ENCODE results near the gene SMYD2. TPM values are rescaled to one million over a fixed set of nuclear protein-coding genes. Genes with fewer than 3 reads are reported as not detected.

The SMYD2 gene
- total RNA-seq, 1 donor from 2014 or later = 65.6 TPM

DNA sequence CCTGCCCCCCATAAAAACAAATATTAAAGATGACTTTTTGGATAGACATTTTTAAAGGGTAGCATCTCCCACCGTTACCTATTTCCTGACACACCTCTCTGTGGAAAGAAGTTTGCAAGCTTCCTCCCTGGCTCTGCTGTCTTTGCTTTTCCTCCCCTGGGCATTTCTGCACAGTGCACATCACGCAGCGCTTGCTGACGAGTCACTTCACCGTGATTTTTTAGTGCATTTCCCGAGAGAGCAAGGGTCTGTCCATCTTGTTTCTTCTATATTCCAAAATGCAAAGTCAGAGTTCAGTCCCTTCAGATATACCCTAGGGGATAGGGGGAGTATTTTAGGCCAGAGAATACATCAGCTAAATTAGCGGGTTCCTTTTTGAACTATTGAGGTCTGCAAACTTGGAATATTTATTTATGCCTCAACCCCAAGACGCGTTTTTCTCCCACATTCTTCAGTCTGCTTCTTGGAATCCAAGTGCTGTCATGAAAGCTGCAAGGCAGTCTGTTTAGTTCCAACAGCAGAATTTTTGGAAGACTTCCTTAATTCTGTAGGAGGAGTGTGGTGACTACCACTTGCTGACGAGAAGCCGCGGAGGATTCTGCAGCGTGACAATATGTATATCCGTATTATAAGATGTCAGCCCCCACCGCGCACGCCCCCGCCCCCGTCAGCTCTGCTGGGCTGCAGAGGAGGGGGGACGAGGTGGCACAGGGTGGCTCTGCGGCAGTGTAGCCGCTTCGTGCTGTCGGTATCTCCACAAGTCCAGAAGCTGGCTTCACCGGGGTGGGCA is 22.4 kb downstream of the SMYD2 start:
- H3K4me3 ChIP-seq (ENCODE audit: low read depth, low read length) = no peak overlapping the region
- no peak for DNase-seq (ENCODE audit: low read depth)
- TF ChIP-seq, protein P1, sequence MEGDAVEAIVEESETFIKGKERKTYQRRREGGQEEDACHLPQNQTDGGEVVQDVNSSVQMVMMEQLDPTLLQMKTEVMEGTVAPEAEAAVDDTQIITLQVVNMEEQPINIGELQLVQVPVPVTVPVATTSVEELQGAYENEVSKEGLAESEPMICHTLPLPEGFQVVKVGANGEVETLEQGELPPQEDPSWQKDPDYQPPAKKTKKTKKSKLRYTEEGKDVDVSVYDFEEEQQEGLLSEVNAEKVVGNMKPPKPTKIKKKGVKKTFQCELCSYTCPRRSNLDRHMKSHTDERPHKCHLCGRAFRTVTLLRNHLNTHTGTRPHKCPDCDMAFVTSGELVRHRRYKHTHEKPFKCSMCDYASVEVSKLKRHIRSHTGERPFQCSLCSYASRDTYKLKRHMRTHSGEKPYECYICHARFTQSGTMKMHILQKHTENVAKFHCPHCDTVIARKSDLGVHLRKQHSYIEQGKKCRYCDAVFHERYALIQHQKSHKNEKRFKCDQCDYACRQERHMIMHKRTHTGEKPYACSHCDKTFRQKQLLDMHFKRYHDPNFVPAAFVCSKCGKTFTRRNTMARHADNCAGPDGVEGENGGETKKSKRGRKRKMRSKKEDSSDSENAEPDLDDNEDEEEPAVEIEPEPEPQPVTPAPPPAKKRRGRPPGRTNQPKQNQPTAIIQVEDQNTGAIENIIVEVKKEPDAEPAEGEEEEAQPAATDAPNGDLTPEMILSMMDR (conservative IDR thresholded peaks at IDR 0.05; ENCODE audit: low read depth, low read length) = no peak

DNA sequence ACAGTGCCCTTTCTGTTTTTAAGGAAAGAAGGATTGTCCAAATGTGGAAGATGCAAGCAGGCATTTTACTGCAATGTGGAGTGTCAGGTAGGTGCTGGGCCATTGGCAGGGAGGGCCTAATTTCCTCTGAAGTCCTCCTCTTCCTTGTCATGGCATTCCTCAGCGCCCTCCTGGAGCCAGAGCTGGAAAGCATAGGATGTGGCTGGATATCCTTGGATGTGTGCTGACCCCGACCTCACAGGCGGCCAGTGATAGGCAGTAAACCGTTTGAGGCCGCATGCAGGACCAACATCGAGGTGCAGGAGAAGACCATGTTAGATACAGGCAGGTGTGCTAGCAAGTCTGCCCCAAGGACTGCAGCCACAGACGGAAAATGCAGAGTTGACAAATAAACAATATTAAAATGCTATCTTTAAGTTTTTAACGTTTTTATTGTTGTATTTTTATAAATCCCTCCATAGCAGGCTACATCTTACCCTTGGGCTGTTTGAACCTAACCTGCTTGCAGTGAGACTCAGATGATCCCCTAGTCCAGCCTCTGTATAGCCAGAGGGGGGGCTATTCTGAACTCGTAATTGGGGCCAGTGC is 24.3 kb downstream of the SMYD2 start:
- no peak for DNase-seq (ENCODE audit: low read depth)
- TF ChIP-seq, protein P1 (conservative IDR thresholded peaks at IDR 0.05; ENCODE audit: low read depth, low read length) = no peak
- no peak overlapping the region for H3K4me3 ChIP-seq (ENCODE audit: low read depth, low read length)

DNA sequence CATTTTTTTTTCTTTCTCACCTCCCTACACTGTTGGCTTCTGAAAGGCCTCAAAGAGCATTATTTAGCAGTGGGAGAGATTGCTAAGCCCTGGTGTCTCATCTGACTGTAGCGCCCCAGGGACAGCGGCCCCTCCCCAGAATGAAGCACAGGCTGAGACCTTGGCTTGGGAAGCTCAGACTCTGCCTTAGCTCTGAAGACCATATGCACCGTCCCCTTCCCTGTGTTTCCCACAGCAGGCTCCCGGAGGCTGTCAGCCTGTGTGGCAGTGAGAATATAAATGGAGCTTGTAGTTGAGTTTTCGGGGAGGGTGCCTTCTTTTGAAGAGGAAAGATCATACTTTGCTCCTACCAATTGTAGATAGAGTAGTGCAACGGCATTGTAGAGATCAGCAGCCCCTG is 25.3 kb downstream of the SMYD2 start:
- no peak for DNase-seq (ENCODE audit: low read depth)
- no peak overlapping the region for H3K4me3 ChIP-seq (ENCODE audit: low read depth, low read length)
- TF ChIP-seq, protein P1 (conservative IDR thresholded peaks at IDR 0.05; ENCODE audit: low read depth, low read length) = no peak

DNA sequence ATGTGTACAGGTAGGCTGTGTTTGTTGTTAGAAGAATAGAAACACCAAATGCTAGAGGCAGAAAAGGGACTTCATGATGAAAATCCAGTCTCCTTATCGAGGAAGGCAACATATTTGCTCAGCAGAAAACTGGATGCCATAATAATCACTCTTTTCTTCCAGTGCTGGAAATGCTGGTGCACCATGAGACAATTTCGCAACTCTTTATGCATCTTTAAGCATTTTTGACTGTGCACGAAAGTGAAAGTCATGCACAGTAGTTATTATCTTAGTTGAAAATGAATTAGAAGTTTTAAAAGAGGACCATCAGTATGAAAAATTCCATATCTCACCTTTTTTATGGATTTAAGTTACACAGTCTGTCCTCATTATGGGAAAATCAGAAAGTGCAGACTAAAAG is 29.1 kb downstream of the SMYD2 start:
- TF ChIP-seq, protein P1 (conservative IDR thresholded peaks at IDR 0.05; ENCODE audit: low read depth, low read length) = no peak
- no peak overlapping the region for H3K4me3 ChIP-seq (ENCODE audit: low read depth, low read length)
- no peak for DNase-seq (ENCODE audit: low read depth)

DNA sequence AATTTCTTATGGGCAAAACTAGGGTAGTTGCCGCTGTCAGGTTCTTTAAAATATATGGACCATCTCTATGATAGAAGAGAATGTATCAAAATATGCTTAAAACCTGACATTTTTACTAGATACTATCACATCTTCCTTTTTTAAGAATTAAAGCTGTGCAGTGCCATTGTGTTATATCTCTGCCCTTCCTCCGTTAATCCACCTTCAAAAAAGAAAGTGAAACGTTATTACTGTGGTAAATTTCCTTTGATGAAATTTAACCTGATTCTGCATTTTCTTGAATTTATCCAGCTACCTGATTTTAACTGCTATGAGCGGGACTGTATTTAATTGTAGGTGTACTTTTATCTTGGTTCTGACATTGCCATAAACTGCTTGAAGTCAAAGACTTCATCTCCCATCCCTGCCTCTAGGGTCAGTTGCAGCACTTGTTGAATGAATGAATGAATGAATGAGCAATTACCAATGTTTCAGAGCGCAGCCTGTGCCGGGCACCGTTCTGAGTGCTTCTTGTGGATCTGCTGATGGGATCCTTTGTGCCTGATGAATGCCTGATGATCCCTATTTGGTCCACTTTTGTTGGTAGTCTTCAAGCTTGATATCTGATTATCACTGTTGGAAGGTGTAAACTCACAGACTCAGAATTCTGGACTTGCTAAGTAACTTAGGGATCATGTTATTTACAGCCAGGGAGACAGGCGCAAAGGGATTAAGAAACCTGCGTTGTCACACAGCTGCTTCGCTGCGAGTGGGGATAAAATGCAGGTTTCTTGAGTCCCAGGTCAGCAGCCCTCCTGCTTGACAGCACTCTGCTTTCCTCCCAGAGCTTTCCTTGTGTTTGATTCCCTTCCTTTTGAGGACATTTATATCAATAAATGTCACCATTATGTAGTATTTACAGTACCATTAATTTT is 30.1 kb downstream of the SMYD2 start:
- no peak overlapping the region for H3K4me3 ChIP-seq (ENCODE audit: low read depth, low read length)
- DNase-seq (ENCODE audit: low read depth) = no peak
- TF ChIP-seq, protein P1 (conservative IDR thresholded peaks at IDR 0.05; ENCODE audit: low read depth, low read length) = no peak

DNA sequence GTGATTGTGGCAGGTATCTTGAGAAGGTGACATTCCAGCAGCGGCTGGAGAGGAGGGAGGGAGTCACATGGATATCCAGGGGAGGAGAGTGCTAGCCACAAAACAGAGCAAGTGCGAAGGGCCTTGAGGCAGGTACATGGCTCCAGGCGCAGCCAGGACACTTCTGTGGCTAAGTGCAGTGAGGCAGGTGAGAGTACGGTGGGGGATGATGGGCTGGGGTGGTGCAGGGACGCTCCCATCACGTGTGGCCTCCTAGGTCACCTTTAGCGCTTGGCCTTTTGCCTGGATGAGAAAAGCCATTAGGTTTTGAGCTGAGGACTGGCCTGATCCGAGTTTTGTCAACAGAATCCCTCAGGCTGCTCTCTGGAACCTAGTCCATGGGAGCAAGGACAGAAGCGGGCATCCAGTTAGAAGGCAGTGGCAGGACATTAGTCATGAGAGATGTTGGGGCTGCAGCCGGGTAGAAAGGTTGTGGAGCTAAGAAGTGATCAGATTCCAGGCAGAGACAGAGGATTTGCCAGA is 31.6 kb downstream of the SMYD2 start:
- no peak for DNase-seq (ENCODE audit: low read depth)
- TF ChIP-seq, protein P1 (conservative IDR thresholded peaks at IDR 0.05; ENCODE audit: low read depth, low read length) = no peak
- H3K4me3 ChIP-seq (ENCODE audit: low read depth, low read length) = no peak overlapping the region
